ENCODE results near the gene KANSL1.

Gene KANSL1

GRCh38 chr17:46060461-46060860, 132.8 kb downstream of the KANSL1 start:
- DNase-seq: no peak

GRCh38 chr17:46059486-46059885, 133.7 kb downstream of the KANSL1 start:
- no peak for DNase-seq

- DNase-seq: no peak
Measured at GRCh38 chr17:46057366-46057765, 135.9 kb downstream of the KANSL1 start.

GRCh38 chr17:46056800-46057304, 136.4 kb downstream of the KANSL1 start:
- DNase-seq: peak; percentile 35

- DNase-seq: no peak
Measured at GRCh38 chr17:46053911-46054534, 139.2 kb downstream of the KANSL1 start.

- no peak for DNase-seq
Measured at GRCh38 chr17:46049656-46050055, 143.6 kb downstream of the KANSL1 start.

- DNase-seq: no peak
Measured at GRCh38 chr17:46047856-46048255, 145.4 kb downstream of the KANSL1 start.

GRCh38 chr17:46047398-46047797, 145.8 kb downstream of the KANSL1 start:
- DNase-seq: no peak

- DNase-seq: no peak
Measured at GRCh38 chr17:46046957-46047356, 146.3 kb downstream of the KANSL1 start.

GRCh38 chr17:46045639-46046038, 147.6 kb downstream of the KANSL1 start:
- no peak for DNase-seq

GRCh38 chr17:46044989-46045388, 148.2 kb downstream of the KANSL1 start:
- DNase-seq: no peak

GRCh38 chr17:46044286-46044928, 148.8 kb downstream of the KANSL1 start:
- peak; percentile 59 for DNase-seq

GRCh38 chr17:46043606-46044005, 149.6 kb downstream of the KANSL1 start:
- DNase-seq: no peak

GRCh38 chr17:46042925-46043324, 150.3 kb downstream of the KANSL1 start:
- no peak for DNase-seq

- no peak for DNase-seq
Measured at GRCh38 chr17:46042246-46042645, 151.0 kb downstream of the KANSL1 start.

- no peak for DNase-seq
Measured at GRCh38 chr17:46039592-46040186, 153.5 kb downstream of the KANSL1 start.

GRCh38 chr17:46038937-46039336, 154.3 kb downstream of the KANSL1 start:
- DNase-seq: no peak

- DNase-seq: no peak
Measured at GRCh38 chr17:46038414-46038813, 154.8 kb downstream of the KANSL1 start.

- no peak for DNase-seq
Measured at GRCh38 chr17:46037722-46038255, 155.4 kb downstream of the KANSL1 start.

- DNase-seq: no peak
Measured at GRCh38 chr17:46036491-46036890, 156.7 kb downstream of the KANSL1 start.

GRCh38 chr17:46035112-46035818, 158.0 kb downstream of the KANSL1 start:
- no peak for DNase-seq

- no peak for DNase-seq
Measured at GRCh38 chr17:46033392-46033791, 159.8 kb downstream of the KANSL1 start.

GRCh38 chr17:46032909-46033308, 160.3 kb downstream of the KANSL1 start:
- DNase-seq: no peak

Data from stimulated activated CD8-positive, alpha-beta memory T cell treated with anti-CD3 and anti-CD28 coated beads, Interleukin-4, amount 100 ng/mL, for 48 hours (primary cell).